Lung (tissue), 12 donors: Measurements from ENCODE around the gene ARID5B. TPM values are rescaled to one million over a fixed set of nuclear protein-coding genes. Genes with fewer than 3 reads are reported as not detected.

ENCODE experiments used
- ATAC-seq: fragments of 200-7000 bp; cut with Tn5 transposase; one replicate; pipeline ENCODE4 v1.9.1; 2020; ENCODE audit warnings: moderate number of reproducible peaks; ENCODE audit not compliant: insufficient read depth, low FRiP score
- DNase-seq, 3 donors: peaks; one replicate each; pipeline ENCODE4 v3.0.0-alpha.2; 2013 to 2017
- H3K27ac ChIP-seq, 2 donors: one replicate each; pipeline ENCODE4 v1.5.1; 2013; ENCODE audit warnings: mild to moderate bottlenecking in 2 of 2, moderate library complexity in 2 of 2, control low read depth in 1 of 2, inconsistent platforms in 1 of 2, low read depth in 1 of 2, low read length in 1 of 2
- H3K27me3 ChIP-seq, 3 donors: one replicate each; pipeline ENCODE4 v1.5.1; 2013; ENCODE audit warnings: low read length in 2 of 3; ENCODE audit not compliant: control insufficient read depth in 3 of 3, insufficient read depth in 3 of 3
- H3K36me3 ChIP-seq, 4 donors: one replicate each; pipeline ENCODE4 v1.5.1; 2013; ENCODE audit warnings: low read length in 4 of 4, mild to moderate bottlenecking in 1 of 4, moderate library complexity in 1 of 4; ENCODE audit not compliant: control insufficient read depth in 4 of 4, insufficient read depth in 4 of 4
- H3K4me1 ChIP-seq, 5 donors: one replicate each; pipeline ENCODE4 v1.5.1; 2013; ENCODE audit warnings: low read length in 5 of 5, mild to moderate bottlenecking in 2 of 5, moderate library complexity in 1 of 5; ENCODE audit not compliant: control insufficient read depth in 5 of 5, insufficient read depth in 5 of 5
- H3K4me3 ChIP-seq: one replicate; pipeline ENCODE4 v1.5.1; 2013; ENCODE audit warnings: mild to moderate bottlenecking, control low read depth, moderate library complexity
- H3K9ac ChIP-seq, 2 donors: one replicate each; pipeline ENCODE4 v1.5.1; 2013; ENCODE audit warnings: low read length in 2 of 2, control low read depth in 1 of 2; ENCODE audit not compliant: insufficient read depth in 1 of 2
- H3K9me3 ChIP-seq, 4 donors: one replicate each; pipeline ENCODE4 v1.5.1; 2013; ENCODE audit warnings: low read length in 3 of 4, mild to moderate bottlenecking in 1 of 4, moderate library complexity in 1 of 4; ENCODE audit not compliant: control insufficient read depth in 4 of 4, insufficient read depth in 3 of 4
- WGBS, 2 donors: extraction: QIAGEN DNeasy Blood & Tissue Kit; methylation state at CpG; one replicate each; pipeline ENCODE4 v1.1.7; 2013; 5-methylcytosine and 5-hydroxymethylcytosine counted together
- polyA plus RNA-seq, 2 donors: library from polyadenylated mRNA; stranded (reverse); fragments of 200-250 nt; gene quantifications; one replicate each; pipeline ENCODE4 v1.2.1, GENCODE V29; 2013
- total RNA-seq, 2 donors: library from RNA; depleted of rRNA in 1 of 2; stranded (reverse); fragments of >200 nt in 1 of 2; gene quantifications; one replicate each; pipeline ENCODE4 v1.2.1, GENCODE V29; 2014 to 2021
- TF ChIP-seq, protein P1 (sequence below): IDR thresholded peaks from 2 replicates; pipeline ENCODE4 v1.5.1; 2012; ENCODE audit warnings: mild to moderate bottlenecking; ENCODE audit errors: control extremely low read depth, extremely low read depth
- donor health status: control.
- donor health status: control.
- donor health status: Bipolar disorder and iron deficiency.
- donor health status: healthy.
- donor health status: DM: yes; HTN: yes; CAD: no.

Gene ARID5B
- total and polyA plus RNA-seq, 4 donors: 7.8 to 95.3 (median 22.0) TPM

DNA sequence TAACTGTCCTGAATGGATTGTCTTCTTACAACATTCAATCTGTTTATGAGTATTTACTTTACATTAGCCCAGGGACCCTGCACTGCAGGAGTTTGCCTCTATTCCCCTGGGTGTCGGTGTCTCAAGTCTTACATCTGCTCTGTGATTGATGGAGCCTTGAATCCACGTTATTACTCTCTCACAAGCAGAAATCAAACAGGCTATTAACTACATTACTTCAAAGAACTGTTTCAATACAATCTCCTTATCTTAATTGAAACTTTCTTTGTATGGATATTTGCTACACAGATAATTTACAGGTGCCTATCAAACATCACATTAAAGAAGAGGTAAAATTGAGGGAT lies 3.1 kb upstream of the ARID5B start:
- Histone ChIP-seq H3K27me3 (no peaks in the 10 kb centered on the region), H3K36me3 (no peaks in the 10 kb centered on the region), H3K4me1 (peaks cover 1 to 25% (median 9%) of the 10 kb centered on the region in 5 donors), H3K4me3 (no peak overlapping the region), H3K9me3 (no peaks in the 10 kb centered on the region), H3K9ac (peak overlapping the region in 1 of 2 donors; percentile 80), H3K27ac (no peak overlapping the region)
- TF ChIP-seq, protein P1, sequence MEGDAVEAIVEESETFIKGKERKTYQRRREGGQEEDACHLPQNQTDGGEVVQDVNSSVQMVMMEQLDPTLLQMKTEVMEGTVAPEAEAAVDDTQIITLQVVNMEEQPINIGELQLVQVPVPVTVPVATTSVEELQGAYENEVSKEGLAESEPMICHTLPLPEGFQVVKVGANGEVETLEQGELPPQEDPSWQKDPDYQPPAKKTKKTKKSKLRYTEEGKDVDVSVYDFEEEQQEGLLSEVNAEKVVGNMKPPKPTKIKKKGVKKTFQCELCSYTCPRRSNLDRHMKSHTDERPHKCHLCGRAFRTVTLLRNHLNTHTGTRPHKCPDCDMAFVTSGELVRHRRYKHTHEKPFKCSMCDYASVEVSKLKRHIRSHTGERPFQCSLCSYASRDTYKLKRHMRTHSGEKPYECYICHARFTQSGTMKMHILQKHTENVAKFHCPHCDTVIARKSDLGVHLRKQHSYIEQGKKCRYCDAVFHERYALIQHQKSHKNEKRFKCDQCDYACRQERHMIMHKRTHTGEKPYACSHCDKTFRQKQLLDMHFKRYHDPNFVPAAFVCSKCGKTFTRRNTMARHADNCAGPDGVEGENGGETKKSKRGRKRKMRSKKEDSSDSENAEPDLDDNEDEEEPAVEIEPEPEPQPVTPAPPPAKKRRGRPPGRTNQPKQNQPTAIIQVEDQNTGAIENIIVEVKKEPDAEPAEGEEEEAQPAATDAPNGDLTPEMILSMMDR: no peak
- WGBS, 2 donors: 49 to 66% methylated on average over 2 of the region's 2 CpGs
- no peak for ATAC-seq
- peak in 1 of 3 donors; percentile 23 for DNase-seq

DNA sequence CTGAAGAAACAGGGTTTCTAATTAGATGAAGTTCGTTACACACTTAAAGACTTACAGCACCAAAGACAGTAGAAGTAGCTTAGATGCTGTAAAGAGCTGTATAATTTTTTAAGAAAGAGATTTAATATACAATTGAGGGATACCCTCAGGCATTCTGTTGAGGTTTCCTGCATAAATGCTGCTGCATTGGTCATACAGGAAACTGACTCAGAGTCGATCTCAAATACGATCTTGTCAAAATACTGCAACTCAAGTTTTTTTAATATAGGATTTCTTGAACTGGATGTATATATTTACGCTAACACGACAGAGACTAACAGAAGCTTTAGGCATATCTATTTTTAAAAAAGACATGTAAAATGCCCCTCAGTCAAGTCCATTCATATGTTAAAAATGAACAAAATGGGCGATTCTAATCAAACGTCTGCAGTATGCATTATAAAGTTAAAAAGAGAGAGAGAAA lies 2.4 kb upstream of the ARID5B start:
- H3K27me3 ChIP-seq: no peaks in the 10 kb centered on the region
- no peaks in the 10 kb centered on the region for H3K36me3 ChIP-seq
- no peak overlapping the region for H3K4me3 ChIP-seq
- no peaks in the 10 kb centered on the region for H3K9me3 ChIP-seq
- ATAC-seq (no peak), DNase-seq (peak in 1 of 3 donors; percentile 54)
- H3K4me1 ChIP-seq: peaks cover 1 to 27% (median 9%) of the 10 kb centered on the region in 5 donors
- TF ChIP-seq, protein P1: no peak
- 34 to 49% methylated on average over 7 of the region's 7 CpGs for WGBS, 2 donors
- no peak overlapping the region for H3K9ac ChIP-seq
- no peak overlapping the region for H3K27ac ChIP-seq

DNA sequence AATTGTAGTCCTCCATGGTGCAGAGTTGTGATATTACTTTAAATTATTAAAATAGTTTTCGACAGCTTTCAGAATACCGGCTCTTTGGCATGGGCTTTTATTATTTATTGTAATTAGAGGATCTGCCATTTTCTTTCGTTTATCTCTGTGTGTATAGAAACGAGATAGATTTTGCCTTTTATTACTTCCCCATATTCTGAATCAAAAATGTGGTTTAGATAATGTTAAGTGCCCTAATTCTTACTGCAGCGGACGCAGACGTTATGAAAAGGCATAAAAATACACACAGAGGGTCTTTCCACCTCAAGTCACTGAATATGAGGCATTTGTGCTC lies 1.9 kb upstream of the ARID5B start:
- Histone ChIP-seq H3K4me3 (no peak overlapping the region), H3K36me3 (no peaks in the 10 kb centered on the region), H3K4me1 (peaks cover 1 to 32% (median 13%) of the 10 kb centered on the region in 5 donors), H3K27ac (peak overlapping the region in 1 of 2 donors; percentile 69), H3K9ac (peak overlapping the region in 1 of 2 donors; percentile 72), H3K9me3 (no peaks in the 10 kb centered on the region), H3K27me3 (no peaks in the 10 kb centered on the region)
- TF ChIP-seq, protein P1: no peak
- 7 to 15% methylated on average over 7 of the region's 7 CpGs for WGBS, 2 donors
- no peak for DNase-seq
- ATAC-seq: no peak
